Measurements from ENCODE around the gene HOXB9.

DNA sequence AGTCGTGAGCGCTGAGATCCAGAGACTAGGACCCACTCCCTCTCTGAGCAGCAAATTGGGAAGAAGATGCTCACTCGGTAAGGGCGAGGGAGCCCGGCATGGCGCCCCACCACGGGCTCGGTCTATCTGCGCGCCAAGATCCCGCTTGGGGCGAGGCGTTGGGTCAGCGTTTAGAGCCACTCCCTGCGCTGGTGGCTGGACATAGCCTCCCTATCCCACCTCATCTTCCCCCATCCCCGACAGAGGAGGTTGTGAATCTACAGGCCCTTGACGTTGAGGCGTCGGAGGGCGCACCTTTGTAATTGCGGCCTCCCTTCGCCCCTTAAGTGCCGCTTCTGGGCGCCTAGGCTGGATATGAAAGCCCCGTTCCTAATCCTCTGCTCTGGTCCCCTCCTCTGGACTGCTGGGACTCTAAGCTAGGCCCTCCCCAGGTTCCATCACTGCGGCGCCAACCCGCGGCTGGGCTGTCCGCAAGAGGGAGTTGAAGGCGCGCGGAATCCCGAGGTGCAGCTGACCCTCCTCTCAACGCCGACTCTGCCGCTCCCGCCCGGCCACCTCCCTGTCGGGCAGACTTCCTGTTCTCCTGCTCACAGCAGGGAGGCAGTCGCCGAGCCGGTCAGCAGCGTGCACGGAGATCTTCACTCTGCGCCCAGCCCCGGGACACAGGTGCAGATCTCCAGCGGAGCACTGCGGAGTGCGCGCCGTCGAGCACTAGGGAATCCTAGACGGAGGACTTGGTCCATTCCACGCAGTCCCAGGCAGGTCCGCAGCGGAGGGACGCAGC lies 16.1 kb upstream of the HOXB9 start:
- TF ChIP-seq, protein P1, sequence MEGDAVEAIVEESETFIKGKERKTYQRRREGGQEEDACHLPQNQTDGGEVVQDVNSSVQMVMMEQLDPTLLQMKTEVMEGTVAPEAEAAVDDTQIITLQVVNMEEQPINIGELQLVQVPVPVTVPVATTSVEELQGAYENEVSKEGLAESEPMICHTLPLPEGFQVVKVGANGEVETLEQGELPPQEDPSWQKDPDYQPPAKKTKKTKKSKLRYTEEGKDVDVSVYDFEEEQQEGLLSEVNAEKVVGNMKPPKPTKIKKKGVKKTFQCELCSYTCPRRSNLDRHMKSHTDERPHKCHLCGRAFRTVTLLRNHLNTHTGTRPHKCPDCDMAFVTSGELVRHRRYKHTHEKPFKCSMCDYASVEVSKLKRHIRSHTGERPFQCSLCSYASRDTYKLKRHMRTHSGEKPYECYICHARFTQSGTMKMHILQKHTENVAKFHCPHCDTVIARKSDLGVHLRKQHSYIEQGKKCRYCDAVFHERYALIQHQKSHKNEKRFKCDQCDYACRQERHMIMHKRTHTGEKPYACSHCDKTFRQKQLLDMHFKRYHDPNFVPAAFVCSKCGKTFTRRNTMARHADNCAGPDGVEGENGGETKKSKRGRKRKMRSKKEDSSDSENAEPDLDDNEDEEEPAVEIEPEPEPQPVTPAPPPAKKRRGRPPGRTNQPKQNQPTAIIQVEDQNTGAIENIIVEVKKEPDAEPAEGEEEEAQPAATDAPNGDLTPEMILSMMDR (IDR thresholded peaks at IDR 0.05): no peak
- TF ChIP-seq POLR2AphosphoS5 (IDR thresholded peaks at IDR 0.05) (no peak), POLR2A (IDR thresholded peaks at IDR 0.05) (no peak)
